GM12878 (cell line): ENCODE data around the gene KIF6. TPM values are rescaled to one million over a fixed set of nuclear protein-coding genes. Genes with fewer than 3 reads are reported as not detected.
A peak's percentile ranks its signal among the peaks of the same experiment; 100 is the strongest.

ENCODE experiments used
- ATF7 ChIP-seq: fragments of 450-650 bp; IDR thresholded peaks from 2 replicates; pipeline ENCODE4 v1.6.1; 2016; ENCODE audit warnings: low read depth, mild to moderate bottlenecking
- BCL11A ChIP-seq: IDR thresholded peaks from 2 replicates; pipeline ENCODE4 v1.6.1; 2011; ENCODE audit warnings: low read depth, low read length
- BHLHE40 ChIP-seq, 2 experiments: fragments of 450-650 bp in 1 of 2; IDR thresholded peaks; 2 replicates each; pipeline ENCODE4 v1.6.1; 2011 to 2017; ENCODE audit warnings: low read depth in 2 of 2, borderline replicate concordance in 1 of 2, improper control_type of control experiment in 1 of 2, low read length in 1 of 2, mild to moderate bottlenecking in 1 of 2
- CREB1 ChIP-seq: IDR thresholded peaks from 2 replicates; pipeline ENCODE4 v1.6.1; 2012; ENCODE audit warnings: low read depth, mild to moderate bottlenecking, inconsistent platforms
- ESRRA ChIP-seq: IDR thresholded peaks from 2 replicates; pipeline ENCODE4 v1.6.1; 2012; ENCODE audit warnings: mild to moderate bottlenecking, low read length, improper control_type of control experiment
- GATAD2B ChIP-seq: fragments of 450-650 bp; conservative IDR thresholded peaks from 2 replicates; pipeline ENCODE4 v1.6.1; 2017; ENCODE audit warnings: low read depth, mild to moderate bottlenecking, moderate library complexity
- IKZF2 ChIP-seq, 2 experiments: fragments of 450-650 bp; IDR thresholded peaks; 2 replicates each; pipeline ENCODE4 v1.6.1; 2017; ENCODE audit warnings: mild to moderate bottlenecking in 2 of 2, moderate library complexity in 2 of 2
- MEF2B ChIP-seq: fragments of 450-650 bp; IDR thresholded peaks from 2 replicates; pipeline ENCODE4 v1.6.1; 2018; ENCODE audit warnings: mild to moderate bottlenecking, moderate library complexity; ENCODE audit not compliant: partially characterized antibody, poor library complexity, severe bottlenecking
- MTA2 ChIP-seq: fragments of 450-650 bp; IDR thresholded peaks from 2 replicates; pipeline ENCODE4 v1.6.1; 2016; ENCODE audit warnings: low read depth, mild to moderate bottlenecking, moderate library complexity
- MTA3 ChIP-seq: IDR thresholded peaks from 2 replicates; pipeline ENCODE4 v1.6.1; 2012; ENCODE audit warnings: low read length, inconsistent platforms, borderline replicate concordance
- NBN ChIP-seq: fragments of 450-650 bp; IDR thresholded peaks from 2 replicates; pipeline ENCODE4 v1.6.1; 2016
- NR2C2 ChIP-seq: IDR thresholded peaks from 2 replicates; pipeline ENCODE4 v1.6.1; 2011; ENCODE audit warnings: borderline replicate concordance, low read depth; ENCODE audit not compliant: control insufficient read depth, insufficient read length
- POLR2A ChIP-seq: IDR thresholded peaks from 2 replicates; pipeline ENCODE4 v1.6.1; 2011; ENCODE audit warnings: low read depth, mild to moderate bottlenecking, low read length
- RAD51 ChIP-seq: fragments of 450-650 bp; IDR thresholded peaks from 2 replicates; pipeline ENCODE4 v1.6.1; 2016; ENCODE audit warnings: moderate library complexity, mild to moderate bottlenecking, inconsistent platforms
- RFX5 ChIP-seq: IDR thresholded peaks from 2 replicates; pipeline ENCODE4 v1.6.1; 2011; ENCODE audit warnings: low read depth, low read length, improper control_type of control experiment
- SIN3A ChIP-seq: IDR thresholded peaks from 2 replicates; pipeline ENCODE4 v1.6.1; 2012; ENCODE audit warnings: low read depth, low read length, improper control_type of control experiment
- ZBTB33 ChIP-seq: fragments of 450-650 bp; IDR thresholded peaks from 2 replicates; pipeline ENCODE4 v1.6.1; 2017; ENCODE audit warnings: mild to moderate bottlenecking
- polyA plus RNA-seq, 11 experiments: library from polyadenylated mRNA; depleted of rRNA in 4 of 11; unstranded in 6 of 11; stranded (reverse) in 5 of 11; fragments of >200 nt; fragmentation: Nextera tagmentation in 4 of 11; fragmentation: Illumina TruSeq in 1 of 11; extraction: Ambion mirVana in 4 of 11; extraction: Trizol in 1 of 11; gene quantifications; 1 replicate in 1 of 11; 2 replicates in 10 of 11; pipeline versions ENCODE4 v1.2.1 to v1.2.3, GENCODE V29; 2011 to 2016; ENCODE audit warnings: inconsistent platforms in 2 of 11, missing spikeins in 2 of 11, low read depth in 1 of 11
- total RNA-seq, 4 experiments: library from RNA; depleted of rRNA in 3 of 4; stranded (reverse); fragments of >200 nt in 3 of 4; fragmentation: Illumina TruSeq in 1 of 4; extraction: Trizol in 1 of 4; gene quantifications; 2 replicates each; pipeline versions ENCODE4 v1.2.1 to v1.2.3, GENCODE V29; 2013 to 2021
- TF ChIP-seq, protein P1 (sequence below): IDR thresholded peaks from 2 replicates; pipeline ENCODE4 v1.6.1; 2011; ENCODE audit warnings: low read depth, mild to moderate bottlenecking, low read length, moderate library complexity, borderline replicate concordance; ENCODE audit errors: extremely low read depth
- TF ChIP-seq, protein P2 (sequence below): IDR thresholded peaks from 2 replicates; pipeline ENCODE4 v1.6.1; 2012; ENCODE audit warnings: improper control_type of control experiment, low read depth, low read length; ENCODE audit not compliant: insufficient replicate concordance
- TF ChIP-seq, protein P3 (sequence below): IDR thresholded peaks from 2 replicates; pipeline ENCODE4 v1.6.1; 2012; ENCODE audit warnings: mild to moderate bottlenecking, low read depth, low read length

Gene KIF6
- total and polyA plus RNA-seq, 10 of the 15 experiments (the other 5 are each of a cell fraction or from before 2014, with no cell fraction given), result 0.09 to 1.0 (median 0.28) TPM

GRCh38 chr6:39608652-39609345 lies 116.4 kb downstream of the KIF6 start (continued):
- TF ChIP-seq, protein P1, sequence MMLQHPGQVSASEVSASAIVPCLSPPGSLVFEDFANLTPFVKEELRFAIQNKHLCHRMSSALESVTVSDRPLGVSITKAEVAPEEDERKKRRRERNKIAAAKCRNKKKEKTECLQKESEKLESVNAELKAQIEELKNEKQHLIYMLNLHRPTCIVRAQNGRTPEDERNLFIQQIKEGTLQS, result no peak
- TF ChIP-seq ZBTB33 (no peak), RFX5 (peak; percentile 79), IKZF2 (IDR thresholded peaks at IDR 0.05) (peak; percentile 45 to 63; a peak in 3 of 4 replicates), MEF2B (peak; percentile 82), ESRRA (no peak), ATF7 (peak; percentile 51; the same call in 1 of the 2 replicates), RAD51 (peak; percentile 95), SIN3A (no peak), CREB1 (no peak), MTA3 (no peak), NBN (0 out of 2 replicates have a peak, but pooled peaks have one; percentile 46), MTA2 (peak; percentile 47; the same call in 1 of the 2 replicates), GATAD2B (peak; percentile 55), POLR2A (no peak), BHLHE40 (IDR thresholded peaks at IDR 0.05; ENCODE audit: borderline replicate concordance in 1 of 2, low read depth in 2 of 2, low read length in 1 of 2) (peak; percentile 81 to 93; a peak in 3 of 4 replicates), BCL11A (no peak), NR2C2 (no peak)
- TF ChIP-seq, protein P2, sequence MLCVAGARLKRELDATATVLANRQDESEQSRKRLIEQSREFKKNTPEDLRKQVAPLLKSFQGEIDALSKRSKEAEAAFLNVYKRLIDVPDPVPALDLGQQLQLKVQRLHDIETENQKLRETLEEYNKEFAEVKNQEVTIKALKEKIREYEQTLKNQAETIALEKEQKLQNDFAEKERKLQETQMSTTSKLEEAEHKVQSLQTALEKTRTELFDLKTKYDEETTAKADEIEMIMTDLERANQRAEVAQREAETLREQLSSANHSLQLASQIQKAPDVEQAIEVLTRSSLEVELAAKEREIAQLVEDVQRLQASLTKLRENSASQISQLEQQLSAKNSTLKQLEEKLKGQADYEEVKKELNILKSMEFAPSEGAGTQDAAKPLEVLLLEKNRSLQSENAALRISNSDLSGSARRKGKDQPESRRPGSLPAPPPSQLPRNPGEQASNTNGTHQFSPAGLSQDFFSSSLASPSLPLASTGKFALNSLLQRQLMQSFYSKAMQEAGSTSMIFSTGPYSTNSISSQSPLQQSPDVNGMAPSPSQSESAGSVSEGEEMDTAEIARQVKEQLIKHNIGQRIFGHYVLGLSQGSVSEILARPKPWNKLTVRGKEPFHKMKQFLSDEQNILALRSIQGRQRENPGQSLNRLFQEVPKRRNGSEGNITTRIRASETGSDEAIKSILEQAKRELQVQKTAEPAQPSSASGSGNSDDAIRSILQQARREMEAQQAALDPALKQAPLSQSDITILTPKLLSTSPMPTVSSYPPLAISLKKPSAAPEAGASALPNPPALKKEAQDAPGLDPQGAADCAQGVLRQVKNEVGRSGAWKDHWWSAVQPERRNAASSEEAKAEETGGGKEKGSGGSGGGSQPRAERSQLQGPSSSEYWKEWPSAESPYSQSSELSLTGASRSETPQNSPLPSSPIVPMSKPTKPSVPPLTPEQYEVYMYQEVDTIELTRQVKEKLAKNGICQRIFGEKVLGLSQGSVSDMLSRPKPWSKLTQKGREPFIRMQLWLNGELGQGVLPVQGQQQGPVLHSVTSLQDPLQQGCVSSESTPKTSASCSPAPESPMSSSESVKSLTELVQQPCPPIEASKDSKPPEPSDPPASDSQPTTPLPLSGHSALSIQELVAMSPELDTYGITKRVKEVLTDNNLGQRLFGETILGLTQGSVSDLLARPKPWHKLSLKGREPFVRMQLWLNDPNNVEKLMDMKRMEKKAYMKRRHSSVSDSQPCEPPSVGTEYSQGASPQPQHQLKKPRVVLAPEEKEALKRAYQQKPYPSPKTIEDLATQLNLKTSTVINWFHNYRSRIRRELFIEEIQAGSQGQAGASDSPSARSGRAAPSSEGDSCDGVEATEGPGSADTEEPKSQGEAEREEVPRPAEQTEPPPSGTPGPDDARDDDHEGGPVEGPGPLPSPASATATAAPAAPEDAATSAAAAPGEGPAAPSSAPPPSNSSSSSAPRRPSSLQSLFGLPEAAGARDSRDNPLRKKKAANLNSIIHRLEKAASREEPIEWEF, result peak; percentile 32
- TF ChIP-seq, protein P3, sequence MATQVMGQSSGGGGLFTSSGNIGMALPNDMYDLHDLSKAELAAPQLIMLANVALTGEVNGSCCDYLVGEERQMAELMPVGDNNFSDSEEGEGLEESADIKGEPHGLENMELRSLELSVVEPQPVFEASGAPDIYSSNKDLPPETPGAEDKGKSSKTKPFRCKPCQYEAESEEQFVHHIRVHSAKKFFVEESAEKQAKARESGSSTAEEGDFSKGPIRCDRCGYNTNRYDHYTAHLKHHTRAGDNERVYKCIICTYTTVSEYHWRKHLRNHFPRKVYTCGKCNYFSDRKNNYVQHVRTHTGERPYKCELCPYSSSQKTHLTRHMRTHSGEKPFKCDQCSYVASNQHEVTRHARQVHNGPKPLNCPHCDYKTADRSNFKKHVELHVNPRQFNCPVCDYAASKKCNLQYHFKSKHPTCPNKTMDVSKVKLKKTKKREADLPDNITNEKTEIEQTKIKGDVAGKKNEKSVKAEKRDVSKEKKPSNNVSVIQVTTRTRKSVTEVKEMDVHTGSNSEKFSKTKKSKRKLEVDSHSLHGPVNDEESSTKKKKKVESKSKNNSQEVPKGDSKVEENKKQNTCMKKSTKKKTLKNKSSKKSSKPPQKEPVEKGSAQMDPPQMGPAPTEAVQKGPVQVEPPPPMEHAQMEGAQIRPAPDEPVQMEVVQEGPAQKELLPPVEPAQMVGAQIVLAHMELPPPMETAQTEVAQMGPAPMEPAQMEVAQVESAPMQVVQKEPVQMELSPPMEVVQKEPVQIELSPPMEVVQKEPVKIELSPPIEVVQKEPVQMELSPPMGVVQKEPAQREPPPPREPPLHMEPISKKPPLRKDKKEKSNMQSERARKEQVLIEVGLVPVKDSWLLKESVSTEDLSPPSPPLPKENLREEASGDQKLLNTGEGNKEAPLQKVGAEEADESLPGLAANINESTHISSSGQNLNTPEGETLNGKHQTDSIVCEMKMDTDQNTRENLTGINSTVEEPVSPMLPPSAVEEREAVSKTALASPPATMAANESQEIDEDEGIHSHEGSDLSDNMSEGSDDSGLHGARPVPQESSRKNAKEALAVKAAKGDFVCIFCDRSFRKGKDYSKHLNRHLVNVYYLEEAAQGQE, result peak; percentile 10; the same call in 1 of the 2 replicates
